ENCODE data around the gene NLK.

Gene NLK

DNA sequence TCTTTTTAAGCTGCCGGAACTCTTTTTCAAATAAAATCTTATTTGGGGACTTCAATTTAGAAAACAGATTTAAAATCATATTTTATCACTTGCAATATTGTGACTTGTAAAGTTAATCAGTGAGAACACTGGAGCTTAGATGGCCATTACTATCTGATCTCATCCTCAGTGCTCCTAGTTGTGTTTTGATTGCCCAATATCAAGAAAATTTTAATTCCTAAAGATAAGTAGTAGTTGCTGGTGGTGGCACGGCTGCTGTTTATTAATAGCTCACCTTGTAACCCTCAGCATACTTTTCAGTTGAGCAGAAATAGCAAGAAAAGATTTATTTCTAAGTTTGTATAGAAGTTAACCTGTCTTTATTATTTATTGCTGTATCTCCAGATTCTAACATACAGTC is 124.0 kb downstream of the NLK start:
- TF ChIP-seq, protein P1, sequence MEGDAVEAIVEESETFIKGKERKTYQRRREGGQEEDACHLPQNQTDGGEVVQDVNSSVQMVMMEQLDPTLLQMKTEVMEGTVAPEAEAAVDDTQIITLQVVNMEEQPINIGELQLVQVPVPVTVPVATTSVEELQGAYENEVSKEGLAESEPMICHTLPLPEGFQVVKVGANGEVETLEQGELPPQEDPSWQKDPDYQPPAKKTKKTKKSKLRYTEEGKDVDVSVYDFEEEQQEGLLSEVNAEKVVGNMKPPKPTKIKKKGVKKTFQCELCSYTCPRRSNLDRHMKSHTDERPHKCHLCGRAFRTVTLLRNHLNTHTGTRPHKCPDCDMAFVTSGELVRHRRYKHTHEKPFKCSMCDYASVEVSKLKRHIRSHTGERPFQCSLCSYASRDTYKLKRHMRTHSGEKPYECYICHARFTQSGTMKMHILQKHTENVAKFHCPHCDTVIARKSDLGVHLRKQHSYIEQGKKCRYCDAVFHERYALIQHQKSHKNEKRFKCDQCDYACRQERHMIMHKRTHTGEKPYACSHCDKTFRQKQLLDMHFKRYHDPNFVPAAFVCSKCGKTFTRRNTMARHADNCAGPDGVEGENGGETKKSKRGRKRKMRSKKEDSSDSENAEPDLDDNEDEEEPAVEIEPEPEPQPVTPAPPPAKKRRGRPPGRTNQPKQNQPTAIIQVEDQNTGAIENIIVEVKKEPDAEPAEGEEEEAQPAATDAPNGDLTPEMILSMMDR (IDR thresholded peaks at IDR 0.05), result no peak

DNA sequence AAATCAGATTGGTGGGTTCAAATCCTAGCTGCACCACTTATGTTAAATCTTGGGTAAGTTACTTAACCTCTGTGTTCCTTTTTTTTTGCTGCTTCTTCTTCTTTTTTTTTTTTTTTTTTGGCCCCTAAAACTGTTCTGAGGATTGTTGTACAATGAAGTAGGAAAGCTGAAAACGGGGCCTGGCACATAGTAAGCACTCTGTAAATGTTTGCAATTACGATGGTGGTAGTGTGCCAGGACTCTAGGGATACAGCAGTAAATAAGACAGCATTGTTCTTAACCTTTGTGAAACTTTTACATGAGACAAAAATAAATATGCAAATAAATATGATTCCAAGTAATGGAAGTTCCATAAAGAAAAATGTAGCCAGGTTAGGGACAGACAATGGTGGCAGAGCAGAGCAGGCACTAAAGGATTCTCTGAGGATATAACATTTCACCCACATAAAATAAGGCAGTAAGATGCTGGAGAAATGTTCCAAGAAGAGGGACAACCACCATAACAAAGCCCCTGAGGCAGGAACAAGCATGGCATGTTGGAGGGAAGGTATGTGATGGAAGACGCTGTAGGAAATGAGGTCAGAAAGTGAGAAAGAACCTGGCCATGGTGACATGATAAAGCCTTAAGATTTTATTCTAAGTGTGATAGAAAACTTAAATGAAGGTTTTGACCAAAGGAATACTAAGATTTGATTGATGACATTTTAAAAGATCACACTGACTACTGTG is 127.3 kb downstream of the NLK start:
- TF ChIP-seq, protein P1 (IDR thresholded peaks at IDR 0.05), result no peak

DNA sequence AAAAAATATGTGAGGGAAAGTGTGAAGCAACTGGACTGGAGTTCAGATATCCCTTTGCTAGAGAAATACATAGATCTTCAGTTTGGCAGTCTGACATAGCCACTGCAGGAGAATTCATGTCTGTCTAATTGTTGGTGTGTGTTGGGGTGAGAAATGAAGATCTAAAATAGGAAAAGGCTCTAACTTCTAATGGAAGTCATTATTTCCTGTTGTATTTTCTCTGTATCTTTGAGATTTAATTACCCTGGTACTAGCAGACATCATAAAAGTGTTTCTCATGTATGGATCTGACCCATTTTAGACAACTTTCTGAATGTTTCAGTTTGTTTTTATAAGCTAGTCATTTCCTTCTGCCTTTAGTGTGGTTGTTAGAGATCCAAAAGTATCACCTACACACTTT is 128.3 kb downstream of the NLK start:
- TF ChIP-seq, protein P1 (IDR thresholded peaks at IDR 0.05), result no peak

DNA sequence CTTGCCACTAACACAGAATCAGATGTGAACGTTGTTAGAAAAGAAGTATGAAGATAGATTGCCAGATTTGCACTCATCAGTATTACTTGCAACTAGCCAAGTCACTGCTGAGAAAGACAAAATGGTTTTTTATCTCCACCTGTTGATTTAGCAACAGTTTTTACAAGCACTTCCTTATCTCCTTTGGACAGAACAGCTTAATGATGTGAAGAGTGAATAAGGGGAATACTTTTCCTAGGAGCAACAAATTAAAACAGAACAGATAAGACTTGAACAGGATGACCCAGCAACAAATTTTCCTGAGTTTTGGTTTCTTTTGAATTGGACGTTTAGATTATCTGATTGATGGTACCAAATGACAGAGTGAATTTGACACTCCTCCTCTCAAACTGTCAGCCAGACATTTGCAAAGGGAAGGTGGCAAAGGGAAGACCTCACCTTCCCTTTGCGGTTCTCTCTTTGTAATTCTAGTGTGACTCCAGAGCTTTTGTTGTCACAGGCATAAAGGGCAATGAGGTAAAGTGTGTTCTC is 130.6 kb downstream of the NLK start:
- TF ChIP-seq, protein P1 (IDR thresholded peaks at IDR 0.05), result no peak

DNA sequence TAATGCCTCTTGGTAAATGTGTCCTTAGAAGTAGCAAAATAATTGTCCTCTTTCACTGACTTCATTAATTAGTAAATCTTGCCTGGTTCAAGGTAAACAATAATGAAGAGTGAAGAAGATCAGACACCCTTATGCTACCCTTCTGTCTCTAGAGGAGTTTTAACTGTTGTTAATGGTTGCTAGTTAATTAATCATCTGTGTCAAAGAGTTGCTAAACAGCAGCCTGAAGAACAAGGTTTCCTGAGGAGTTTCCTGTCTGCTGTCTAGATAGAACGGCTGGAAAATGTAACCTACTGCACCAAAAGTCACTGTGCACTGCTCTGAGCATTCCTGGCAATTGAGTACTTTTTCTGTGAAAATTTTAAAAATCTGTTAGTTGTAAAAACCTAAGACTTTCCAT is 131.3 kb downstream of the NLK start:
- TF ChIP-seq, protein P1 (IDR thresholded peaks at IDR 0.05), result no peak

DNA sequence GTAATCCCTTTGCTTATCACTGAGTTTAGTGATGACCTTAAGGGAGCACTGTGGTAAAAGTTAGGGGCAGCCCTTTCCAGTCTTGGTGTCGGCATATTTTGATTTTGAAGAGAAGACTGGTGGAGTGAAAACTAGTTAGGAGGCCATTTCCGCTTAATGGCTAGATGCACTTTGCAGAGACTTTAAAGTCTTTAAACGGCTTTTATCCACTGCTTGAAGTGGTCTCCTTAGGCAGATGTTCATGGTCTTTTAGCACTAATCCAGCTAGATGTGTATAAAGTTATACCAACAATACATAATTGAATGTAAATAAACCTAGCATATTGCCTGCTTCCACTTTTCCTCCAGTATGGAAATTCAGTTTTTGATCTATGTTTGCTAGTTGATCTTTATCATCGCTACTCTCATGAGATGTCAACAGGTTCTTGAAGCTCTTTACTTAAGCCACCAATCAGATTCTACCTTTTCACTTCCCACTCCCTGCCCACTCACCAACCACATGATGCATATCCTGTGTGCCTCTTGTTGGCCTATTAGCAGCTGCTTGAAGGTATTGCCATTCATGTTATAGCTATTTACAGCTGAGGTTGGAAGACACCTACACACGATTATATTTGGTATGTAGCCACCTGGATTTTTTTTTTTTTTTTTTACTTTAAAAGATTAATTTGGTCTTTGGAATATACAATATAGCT is 132.0 kb downstream of the NLK start:
- TF ChIP-seq, protein P1 (IDR thresholded peaks at IDR 0.05), result no peak

DNA sequence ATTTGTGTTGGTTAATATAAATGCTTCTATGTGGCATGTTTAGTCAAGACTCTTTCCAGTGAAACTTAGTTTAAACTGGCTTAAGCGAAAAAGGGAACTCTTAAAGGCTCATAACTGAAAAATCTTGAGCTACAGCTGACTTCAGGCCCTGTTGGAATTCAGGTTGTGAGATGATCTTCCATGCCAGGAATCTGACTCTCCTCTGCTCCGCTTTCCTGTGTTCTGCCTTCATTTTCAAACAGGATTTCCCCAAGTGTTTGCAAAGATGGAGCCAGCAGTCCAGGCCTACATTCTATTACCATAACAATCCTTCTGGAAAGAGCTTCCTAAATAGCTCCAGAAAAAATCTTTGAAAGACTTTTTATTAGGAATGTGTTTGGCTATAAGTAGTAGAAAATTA is 134.9 kb downstream of the NLK start:
- TF ChIP-seq, protein P1 (IDR thresholded peaks at IDR 0.05), result no peak
